NCI-H2171 treated with DMSO at 0.1 percent for 48 hours (cell line): ENCODE data around the gene DCDC2B.

Experiments
- DNase-seq: peaks from one replicate; lab custom pipeline; 2025; lab: John Stamatoyannopoulos, UW

DCDC2B gene

GRCh38 chr1:32195972-32196823, 12.7 kb upstream of the DCDC2B start:
- no peak for DNase-seq

- DNase-seq, result no peak
These were observed 11.8 kb upstream of the DCDC2B start for GRCh38 chr1:32197074-32197473.

GRCh38 chr1:32197837-32198236, 11.1 kb upstream of the DCDC2B start:
- no peak for DNase-seq

GRCh38 chr1:32198237-32199042, 10.4 kb upstream of the DCDC2B start:
- no peak for DNase-seq

- no peak for DNase-seq
These were observed 9.7 kb upstream of the DCDC2B start for GRCh38 chr1:32199043-32199716.

GRCh38 chr1:32199717-32200072, 9.2 kb upstream of the DCDC2B start:
- peak; percentile 56 for DNase-seq

- peak; percentile 70 for DNase-seq
These were observed 8.5 kb upstream of the DCDC2B start, which contains the start of gene CCDC28B for GRCh38 chr1:32200226-32201010. Gene CCDC28B (plus strand): TSS chr1:32200595. CDS start chr1:32201936, 1,341 bp downstream.

- no peak for DNase-seq
These were observed 7.7 kb upstream of the DCDC2B start for GRCh38 chr1:32201011-32201855.

- no peak for DNase-seq
These were observed 3.9 kb upstream of the DCDC2B start for GRCh38 chr1:32204943-32205361.

GRCh38 chr1:32205401-32206370, 3.2 kb upstream of the DCDC2B start, which contains the start of gene IQCC:
Gene IQCC (plus strand): TSS chr1:32205671. CDS start chr1:32205682, 11 bp downstream.
- peak; percentile 91 for DNase-seq

GRCh38 chr1:32208469-32208868, 420 bp upstream of the DCDC2B start:
- no peak for DNase-seq

- DNase-seq, result peak; percentile 36
These were observed 7.0 kb downstream of the DCDC2B start for GRCh38 chr1:32215629-32216480.

GRCh38 chr1:32216566-32216965, 7.7 kb downstream of the DCDC2B start:
- no peak for DNase-seq

- no peak for DNase-seq
These were observed 10.1 kb downstream of the DCDC2B start for GRCh38 chr1:32219022-32219421.

GRCh38 chr1:32220746-32221580, 12.1 kb downstream of the DCDC2B start:
- no peak for DNase-seq

- no peak for DNase-seq
These were observed 12.7 kb downstream of the DCDC2B start for GRCh38 chr1:32221581-32221979.

- DNase-seq, result peak; percentile 87
These were observed 13.3 kb downstream of the DCDC2B start, which contains the start of the genes EIF3I and TMEM234 for GRCh38 chr1:32221980-32222755. Gene EIF3I (plus strand): TSS chr1:32222407. CDS start chr1:32222442, 35 bp downstream. Gene TMEM234 (minus strand): TSS chr1:32222353. CDS start chr1:32222322, 31 bp downstream.
